PFSK-1 (cell line): ENCODE results near the gene DNAH8.

Experiments
- FOXP2 ChIP-seq: optimal IDR thresholded peaks from 2 replicates; pipeline ENCODE3; 2011; ENCODE audit warnings: borderline replicate concordance, control low read depth, inconsistent platforms; ENCODE audit not compliant: insufficient read depth; ENCODE audit errors: extremely low read length, extremely low read depth
- POLR2AphosphoS5 ChIP-seq: IDR thresholded peaks from 2 replicates; pipeline ENCODE4 v1.6.1; 2012; ENCODE audit warnings: low read depth, mild to moderate bottlenecking, control low read depth, low read length, moderate library complexity
- SIN3A ChIP-seq: IDR thresholded peaks from 2 replicates; pipeline ENCODE4 v1.6.1; 2012; ENCODE audit warnings: mild to moderate bottlenecking, low read length, moderate library complexity, borderline replicate concordance; ENCODE audit not compliant: insufficient read depth
- TAF1 ChIP-seq: IDR thresholded peaks from 2 replicates; pipeline ENCODE4 v1.6.1; 2012; ENCODE audit warnings: low read length, control low read depth, borderline replicate concordance; ENCODE audit not compliant: insufficient read depth
- TF ChIP-seq, protein P1 (sequence below), 2 experiments: IDR thresholded peaks; 2 replicates each; pipeline versions ENCODE4 v1.6.1 to v1.8.0; 2011 to 2012; ENCODE audit warnings: low read depth in 2 of 2, low read length in 2 of 2, control low read depth in 1 of 2, inconsistent platforms in 1 of 2, mild to moderate bottlenecking in 1 of 2, moderate library complexity in 1 of 2; ENCODE audit not compliant: insufficient read depth in 1 of 2

DNAH8 gene

GRCh38 chr6:38997128-38997761 lies 282.1 kb downstream of the DNAH8 start:
- TF ChIP-seq SIN3A = no peak
- TF ChIP-seq FOXP2 = no peak
- TF ChIP-seq, protein P1, sequence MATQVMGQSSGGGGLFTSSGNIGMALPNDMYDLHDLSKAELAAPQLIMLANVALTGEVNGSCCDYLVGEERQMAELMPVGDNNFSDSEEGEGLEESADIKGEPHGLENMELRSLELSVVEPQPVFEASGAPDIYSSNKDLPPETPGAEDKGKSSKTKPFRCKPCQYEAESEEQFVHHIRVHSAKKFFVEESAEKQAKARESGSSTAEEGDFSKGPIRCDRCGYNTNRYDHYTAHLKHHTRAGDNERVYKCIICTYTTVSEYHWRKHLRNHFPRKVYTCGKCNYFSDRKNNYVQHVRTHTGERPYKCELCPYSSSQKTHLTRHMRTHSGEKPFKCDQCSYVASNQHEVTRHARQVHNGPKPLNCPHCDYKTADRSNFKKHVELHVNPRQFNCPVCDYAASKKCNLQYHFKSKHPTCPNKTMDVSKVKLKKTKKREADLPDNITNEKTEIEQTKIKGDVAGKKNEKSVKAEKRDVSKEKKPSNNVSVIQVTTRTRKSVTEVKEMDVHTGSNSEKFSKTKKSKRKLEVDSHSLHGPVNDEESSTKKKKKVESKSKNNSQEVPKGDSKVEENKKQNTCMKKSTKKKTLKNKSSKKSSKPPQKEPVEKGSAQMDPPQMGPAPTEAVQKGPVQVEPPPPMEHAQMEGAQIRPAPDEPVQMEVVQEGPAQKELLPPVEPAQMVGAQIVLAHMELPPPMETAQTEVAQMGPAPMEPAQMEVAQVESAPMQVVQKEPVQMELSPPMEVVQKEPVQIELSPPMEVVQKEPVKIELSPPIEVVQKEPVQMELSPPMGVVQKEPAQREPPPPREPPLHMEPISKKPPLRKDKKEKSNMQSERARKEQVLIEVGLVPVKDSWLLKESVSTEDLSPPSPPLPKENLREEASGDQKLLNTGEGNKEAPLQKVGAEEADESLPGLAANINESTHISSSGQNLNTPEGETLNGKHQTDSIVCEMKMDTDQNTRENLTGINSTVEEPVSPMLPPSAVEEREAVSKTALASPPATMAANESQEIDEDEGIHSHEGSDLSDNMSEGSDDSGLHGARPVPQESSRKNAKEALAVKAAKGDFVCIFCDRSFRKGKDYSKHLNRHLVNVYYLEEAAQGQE (IDR thresholded peaks at IDR 0.05; ENCODE audit: insufficient read depth in 1 of 2, low read depth in 2 of 2, low read length in 2 of 2) = no peak
- TF ChIP-seq POLR2AphosphoS5 = no peak
- no peak for TF ChIP-seq TAF1

- TF ChIP-seq, protein P1 (IDR thresholded peaks at IDR 0.05; ENCODE audit: insufficient read depth in 1 of 2, low read depth in 2 of 2, low read length in 2 of 2) = no peak
- TF ChIP-seq POLR2AphosphoS5 (no peak), FOXP2 (no peak), TAF1 (no peak), SIN3A (no peak)
These were observed 288.0 kb downstream of the DNAH8 start for GRCh38 chr6:39003072-39003471.

DNA sequence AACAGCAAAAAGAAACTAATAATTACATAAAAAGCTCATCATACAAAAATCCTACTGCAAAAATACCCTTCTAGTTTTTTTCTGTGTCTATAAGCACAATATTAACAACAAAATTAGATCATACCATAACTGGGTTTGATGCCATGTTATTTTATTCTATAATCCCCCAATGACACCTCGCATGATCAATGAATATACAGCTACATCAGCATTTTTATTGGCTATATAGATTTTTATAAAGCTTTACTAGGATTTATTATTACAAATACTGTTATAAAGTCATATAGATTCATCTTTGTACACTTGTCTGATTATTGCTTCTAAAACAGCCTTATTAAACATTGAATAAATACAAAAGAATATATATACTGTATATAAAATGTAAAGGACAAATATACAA lies 288.4 kb downstream of the DNAH8 start:
- TF ChIP-seq FOXP2 = no peak
- no peak for TF ChIP-seq POLR2AphosphoS5
- TF ChIP-seq, protein P1 (IDR thresholded peaks at IDR 0.05; ENCODE audit: insufficient read depth in 1 of 2, low read depth in 2 of 2, low read length in 2 of 2) = no peak
- TF ChIP-seq TAF1 = no peak
- no peak for TF ChIP-seq SIN3A

- no peak for TF ChIP-seq POLR2AphosphoS5
- no peak for TF ChIP-seq TAF1
- TF ChIP-seq SIN3A = no peak
- TF ChIP-seq, protein P1 (IDR thresholded peaks at IDR 0.05; ENCODE audit: insufficient read depth in 1 of 2, low read depth in 2 of 2, low read length in 2 of 2) = no peak
- TF ChIP-seq FOXP2 = no peak
These were observed 289.7 kb downstream of the DNAH8 start for GRCh38 chr6:39004801-39005200.

GRCh38 chr6:39005774-39006173 lies 290.7 kb downstream of the DNAH8 start:
- no peak for TF ChIP-seq FOXP2
- TF ChIP-seq SIN3A = no peak
- TF ChIP-seq POLR2AphosphoS5 = no peak
- TF ChIP-seq, protein P1 (IDR thresholded peaks at IDR 0.05; ENCODE audit: insufficient read depth in 1 of 2, low read depth in 2 of 2, low read length in 2 of 2) = no peak
- TF ChIP-seq TAF1 = no peak
